Fibroblast of skin of abdomen (primary cell): ENCODE results near the gene ARAP2.
A peak's percentile ranks its signal among the peaks of the same experiment; 100 is the strongest.

Experiments
- DNase-seq: peaks from one replicate; pipeline ENCODE4 v3.0.0-alpha.2; 2013

ARAP2 gene

DNA sequence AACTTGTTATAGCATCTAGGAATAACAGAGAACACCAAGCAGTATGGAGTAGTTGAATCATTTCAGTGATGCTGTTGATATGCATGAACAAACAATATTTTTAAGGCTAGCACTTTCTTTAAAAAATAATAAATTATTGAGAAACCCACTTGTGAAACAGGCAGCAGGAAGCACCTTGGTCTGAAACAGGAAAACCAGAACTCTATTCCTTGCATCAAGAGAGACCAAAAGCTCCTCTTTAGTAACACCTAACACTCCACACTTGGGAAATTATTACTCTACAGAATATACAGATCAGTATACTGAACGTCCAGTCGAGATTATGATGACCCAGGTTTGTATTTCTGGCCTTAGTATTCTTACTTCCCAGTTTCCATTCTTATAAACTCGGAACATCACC, 129.0 kb downstream of the ARAP2 start:
- DNase-seq = no peak

DNA sequence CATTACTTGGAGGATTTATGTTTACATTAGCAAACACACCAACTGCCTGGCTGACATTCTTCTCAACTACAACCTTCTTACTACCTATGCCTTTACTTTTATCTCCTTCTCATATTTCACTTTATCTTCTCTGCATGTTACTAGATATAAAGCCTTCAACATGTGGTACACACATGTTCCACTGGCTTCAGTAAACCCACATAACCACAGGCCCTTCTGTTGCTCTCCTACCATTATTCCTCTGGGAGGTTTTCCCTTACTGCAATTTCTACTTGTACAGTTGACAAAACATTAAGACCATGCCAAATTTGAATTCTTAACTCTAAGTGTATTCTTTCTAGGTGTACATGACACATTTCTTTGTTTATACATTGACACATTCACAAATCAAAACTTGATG, 133.1 kb downstream of the ARAP2 start:
- DNase-seq = peak; percentile 77

DNA sequence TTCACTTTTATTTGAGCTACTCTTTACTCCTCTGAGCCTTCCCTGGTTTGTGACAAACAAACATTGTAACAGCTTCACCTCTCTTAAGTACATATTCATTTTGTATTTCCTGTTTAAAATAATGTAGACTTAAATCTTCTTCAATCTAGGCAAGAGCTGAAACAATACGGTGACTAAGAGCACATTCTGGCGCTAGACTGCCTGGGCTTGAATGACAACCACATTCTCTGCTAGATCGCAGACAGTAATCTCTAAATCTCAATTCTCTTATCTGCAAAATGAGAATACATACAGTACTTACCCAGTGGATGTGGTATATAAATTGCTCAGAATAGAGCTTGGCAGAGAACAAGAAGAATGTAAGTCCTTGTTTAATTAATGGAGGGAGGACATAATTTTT, 144.8 kb downstream of the ARAP2 start:
- DNase-seq = no peak

DNA sequence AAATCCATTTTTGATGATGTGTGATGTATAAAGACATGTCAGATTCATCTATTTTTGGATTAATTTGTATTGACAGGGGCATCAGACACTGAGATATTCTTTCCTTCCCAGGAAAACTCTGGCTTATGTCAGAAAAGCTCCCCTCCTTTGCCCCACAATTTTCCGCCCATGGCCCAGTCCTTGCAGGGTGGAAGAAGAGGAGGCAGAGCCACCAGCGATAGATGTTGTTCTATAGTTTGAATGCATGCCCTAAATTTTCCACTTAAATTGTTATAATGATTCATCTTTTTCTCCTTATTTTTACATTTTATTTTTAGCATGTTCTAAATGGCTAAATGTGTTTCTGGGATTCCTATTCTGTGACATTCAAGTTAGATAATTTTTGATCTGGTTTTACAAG, 149.3 kb downstream of the ARAP2 start:
- DNase-seq = no peak

DNA sequence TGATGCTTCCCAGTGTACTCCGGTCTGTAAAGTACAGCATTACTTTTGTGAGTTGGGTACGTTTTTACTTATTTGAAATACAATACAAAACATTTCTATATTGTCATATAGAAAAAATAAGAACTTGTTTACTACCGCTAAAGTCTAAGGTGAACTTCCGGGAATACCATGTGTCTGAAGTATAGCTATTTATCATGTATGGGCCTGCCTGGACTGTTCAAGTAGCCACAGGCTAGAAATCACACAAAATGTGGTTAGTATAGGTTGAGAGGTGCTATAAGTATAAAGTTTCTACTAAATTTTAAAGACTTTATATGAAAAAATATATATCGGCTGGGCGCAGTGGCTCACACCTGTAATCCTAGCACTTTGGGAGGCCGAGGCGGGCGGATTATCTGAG, 152.3 kb downstream of the ARAP2 start:
- no peak for DNase-seq

DNA sequence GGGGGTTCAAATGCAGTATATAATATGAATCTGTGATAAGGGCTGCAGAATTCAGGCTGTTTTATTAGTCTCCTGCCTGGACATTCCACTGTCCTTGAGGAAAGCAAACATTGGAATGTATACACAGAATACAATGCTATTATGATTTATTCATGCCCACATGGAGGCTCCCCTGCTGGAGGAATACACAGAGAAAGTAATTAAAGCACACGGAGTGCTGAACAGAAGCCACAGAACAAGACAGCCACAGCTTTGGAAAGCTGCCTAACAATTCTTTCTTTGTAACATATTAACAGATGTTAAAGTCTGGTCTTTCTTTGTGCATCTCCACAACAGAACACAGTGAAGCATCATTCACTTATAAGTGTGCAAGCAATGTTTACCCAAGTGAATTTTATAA, 155.8 kb downstream of the ARAP2 start:
- peak; percentile 57 for DNase-seq

DNA sequence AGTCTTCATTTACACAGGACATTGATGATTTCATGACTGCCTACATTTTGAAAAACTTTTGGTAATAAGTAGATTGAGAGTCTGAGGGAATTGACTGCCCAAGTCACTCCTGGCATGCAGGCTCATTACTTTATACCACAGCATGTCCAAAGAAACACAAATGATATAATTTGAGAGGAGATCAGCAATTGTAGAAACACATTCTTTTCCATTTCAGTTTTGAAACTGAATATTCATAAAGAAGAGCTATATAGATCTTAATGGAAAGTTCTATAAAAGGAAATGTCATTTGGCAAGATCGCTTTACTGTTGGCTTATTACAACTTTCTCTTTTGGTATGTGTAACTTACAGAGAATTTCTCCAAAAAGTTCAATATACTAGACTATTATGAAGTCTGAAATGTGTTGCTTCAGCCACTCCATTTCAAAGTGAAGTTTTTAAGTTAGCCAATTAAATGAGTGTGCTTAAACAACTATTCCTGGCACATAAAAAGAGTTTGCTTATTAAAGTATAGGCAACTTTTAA, 158.0 kb downstream of the ARAP2 start:
- no peak for DNase-seq

DNA sequence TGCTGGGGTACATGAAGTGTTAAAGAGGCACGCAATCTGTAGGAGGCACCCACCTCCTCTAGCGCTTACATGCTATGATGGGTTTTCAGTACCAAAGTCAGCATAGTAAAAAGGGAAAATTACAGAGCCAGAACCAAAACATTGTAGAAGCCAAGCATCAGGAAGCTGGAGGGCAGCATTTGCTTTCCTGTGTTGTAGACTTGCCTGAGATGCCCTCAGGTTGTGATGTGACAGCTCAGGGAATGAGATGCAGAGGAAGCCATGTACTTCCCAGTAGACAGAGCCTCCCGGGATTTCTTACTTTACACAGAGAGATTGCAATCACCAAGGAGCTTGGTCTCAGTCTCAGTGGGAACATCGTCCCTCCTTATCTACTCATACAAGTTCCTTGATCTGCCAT, 161.5 kb downstream of the ARAP2 start:
- DNase-seq = no peak

DNA sequence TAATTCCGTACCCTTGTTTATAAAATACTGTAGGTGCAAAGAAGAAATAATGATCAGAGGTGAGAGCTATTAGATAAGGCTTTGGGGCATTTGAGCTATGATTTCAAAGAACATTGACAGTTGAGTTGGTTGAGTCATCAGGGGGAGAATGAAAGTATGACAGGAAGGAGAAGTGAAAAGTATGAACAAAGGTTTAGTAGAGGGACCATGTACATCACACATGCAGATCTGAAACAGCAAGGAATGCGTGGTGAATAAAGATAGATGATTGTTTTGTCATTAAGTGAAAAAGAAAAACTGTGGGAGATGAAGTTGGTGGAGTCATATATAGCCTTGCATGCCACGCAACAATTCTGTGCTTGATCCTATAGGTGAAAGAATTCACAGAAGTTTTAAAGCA, 163.1 kb downstream of the ARAP2 start:
- no peak for DNase-seq

DNA sequence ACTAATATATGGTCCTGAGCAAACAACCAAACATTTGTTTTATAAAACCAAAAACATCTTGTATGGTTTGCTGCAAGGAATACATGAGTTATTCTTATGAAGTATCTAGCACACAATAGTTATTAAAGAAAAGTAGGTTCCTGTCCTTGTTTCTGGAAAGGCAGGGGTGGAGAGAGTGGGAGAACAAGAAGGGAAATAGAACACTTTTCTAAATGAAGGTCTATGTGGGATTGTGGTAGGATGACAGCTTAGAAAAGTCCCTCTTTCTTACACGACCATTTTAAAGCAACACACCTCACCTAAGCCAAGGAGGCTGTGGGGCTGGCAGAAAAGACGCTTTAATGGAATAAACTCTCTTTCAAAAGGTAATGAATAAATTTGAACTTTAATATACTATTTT, 164.6 kb downstream of the ARAP2 start:
- DNase-seq = no peak

DNA sequence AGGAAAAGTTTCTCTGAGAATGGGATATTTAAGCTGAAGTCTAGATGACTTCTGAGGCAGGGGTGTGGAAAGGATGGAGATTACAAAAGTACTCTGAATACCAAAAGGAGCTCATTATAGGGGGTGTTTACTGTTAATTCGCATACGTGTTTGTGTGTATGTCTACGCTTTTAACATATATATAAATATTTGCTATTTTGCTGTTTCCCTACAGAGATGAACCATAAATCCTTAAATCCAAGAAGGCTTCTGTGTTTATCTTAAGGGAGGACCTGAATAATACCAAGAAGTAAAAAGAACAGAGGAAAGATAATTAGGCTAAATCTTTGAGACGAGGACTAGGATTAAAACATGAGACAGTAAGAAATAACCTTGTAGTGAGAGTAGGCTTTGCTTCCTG, 166.0 kb downstream of the ARAP2 start:
- no peak for DNase-seq

DNA sequence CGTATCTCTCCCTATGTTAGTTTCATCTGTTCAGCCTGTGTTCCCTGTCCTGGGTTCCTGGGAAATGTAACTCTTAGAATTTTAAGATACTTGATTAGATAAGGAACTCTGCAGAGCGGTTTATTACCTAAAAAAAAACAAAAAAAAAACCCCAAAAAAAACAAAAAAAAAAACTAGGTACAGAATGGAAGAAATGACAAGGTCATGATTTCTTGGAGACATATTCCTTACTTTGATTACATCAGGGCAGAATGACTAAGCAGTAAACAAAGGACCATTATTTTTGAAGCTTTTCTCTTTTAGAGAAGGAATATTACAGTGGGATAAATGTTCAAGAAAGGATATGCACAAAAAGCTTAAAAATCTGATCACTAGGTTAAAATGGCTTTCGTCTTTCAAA, 171.8 kb downstream of the ARAP2 start:
- no peak for DNase-seq

DNA sequence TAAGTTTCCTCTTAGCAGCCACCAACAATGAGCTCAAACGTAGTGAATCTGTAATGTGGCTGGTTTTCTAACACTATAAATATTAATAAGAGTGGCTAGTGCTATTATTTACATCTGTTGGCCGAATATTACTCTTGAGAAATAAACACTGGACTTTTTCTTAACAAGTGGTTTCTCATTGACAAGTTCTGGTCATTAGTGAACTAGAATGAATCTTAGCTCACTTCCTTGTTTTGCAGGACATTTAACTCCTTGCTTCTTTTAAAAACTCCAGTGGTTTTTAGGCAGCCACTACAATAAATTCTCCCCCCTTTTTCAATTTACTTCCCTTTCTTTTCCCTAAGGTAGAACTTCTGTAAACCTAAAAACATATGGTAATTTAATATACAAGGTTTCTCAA, 177.2 kb downstream of the ARAP2 start:
- no peak for DNase-seq

DNA sequence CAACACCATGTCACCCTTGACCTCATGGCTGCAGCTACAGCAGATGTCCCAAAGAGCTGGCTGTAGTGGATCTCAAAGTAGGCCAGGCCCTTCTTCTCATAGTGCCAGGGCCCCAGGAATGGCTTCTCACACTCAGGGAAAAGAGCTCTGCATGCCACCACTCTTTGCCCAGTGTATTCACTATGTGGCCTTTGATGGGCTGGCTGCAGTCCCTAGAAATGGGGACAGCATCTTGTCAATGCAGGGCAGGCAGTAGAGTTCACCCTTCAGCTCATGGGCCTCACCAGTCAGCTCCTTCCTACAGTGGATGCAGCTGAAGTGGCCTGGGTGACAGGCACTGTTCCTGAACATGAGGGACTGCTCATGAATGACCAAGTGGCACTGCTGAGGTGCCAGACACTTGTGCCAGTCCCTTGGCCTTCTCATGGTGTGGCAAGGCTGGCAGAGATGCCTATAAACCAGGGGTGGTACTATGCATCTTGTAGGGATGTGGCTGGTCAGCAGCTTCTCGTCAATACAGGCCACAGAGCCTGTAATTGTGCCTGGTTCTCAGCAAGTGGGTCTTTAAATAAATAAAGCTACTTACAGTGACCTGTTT, 178.9 kb downstream of the ARAP2 start:
- no peak for DNase-seq

DNA sequence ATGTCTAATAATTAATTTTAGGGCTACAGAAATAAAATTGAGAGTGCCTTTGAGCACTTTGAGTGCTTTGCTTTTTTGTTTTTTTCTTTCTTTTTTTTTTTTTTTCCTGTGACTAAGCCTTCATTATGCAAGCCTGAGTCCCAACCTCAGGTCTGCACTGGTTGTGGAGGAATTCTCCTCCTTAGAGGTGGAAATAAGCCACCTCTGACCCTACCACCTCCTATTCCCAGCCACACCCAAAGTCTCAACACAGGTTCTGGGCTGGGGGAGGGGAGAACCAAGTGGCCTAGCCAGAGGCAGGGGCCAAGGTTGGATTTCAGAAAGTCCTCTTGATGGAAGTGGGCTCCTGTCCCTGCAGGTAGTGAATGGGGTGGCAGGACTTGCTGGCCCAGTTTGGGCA, 180.2 kb downstream of the ARAP2 start:
- no peak for DNase-seq

DNA sequence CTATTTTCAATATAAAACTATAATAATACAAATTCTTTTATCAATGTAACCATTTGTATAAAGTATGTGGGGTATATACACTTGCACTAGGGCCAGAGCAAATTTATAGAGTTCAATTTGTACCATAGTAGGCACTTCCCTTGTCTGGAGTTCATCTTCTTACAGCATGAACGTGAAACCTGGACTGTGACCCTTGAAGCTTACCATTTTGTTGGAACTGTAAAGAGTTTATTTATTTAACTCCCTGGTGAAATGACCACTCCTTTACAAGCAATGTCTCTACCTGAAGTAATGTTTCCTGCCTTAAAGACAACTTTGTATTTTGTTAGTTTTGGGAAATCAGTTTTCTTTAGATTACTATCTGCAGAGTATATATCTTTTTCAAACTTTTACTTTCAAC, 188.2 kb downstream of the ARAP2 start:
- DNase-seq = no peak

DNA sequence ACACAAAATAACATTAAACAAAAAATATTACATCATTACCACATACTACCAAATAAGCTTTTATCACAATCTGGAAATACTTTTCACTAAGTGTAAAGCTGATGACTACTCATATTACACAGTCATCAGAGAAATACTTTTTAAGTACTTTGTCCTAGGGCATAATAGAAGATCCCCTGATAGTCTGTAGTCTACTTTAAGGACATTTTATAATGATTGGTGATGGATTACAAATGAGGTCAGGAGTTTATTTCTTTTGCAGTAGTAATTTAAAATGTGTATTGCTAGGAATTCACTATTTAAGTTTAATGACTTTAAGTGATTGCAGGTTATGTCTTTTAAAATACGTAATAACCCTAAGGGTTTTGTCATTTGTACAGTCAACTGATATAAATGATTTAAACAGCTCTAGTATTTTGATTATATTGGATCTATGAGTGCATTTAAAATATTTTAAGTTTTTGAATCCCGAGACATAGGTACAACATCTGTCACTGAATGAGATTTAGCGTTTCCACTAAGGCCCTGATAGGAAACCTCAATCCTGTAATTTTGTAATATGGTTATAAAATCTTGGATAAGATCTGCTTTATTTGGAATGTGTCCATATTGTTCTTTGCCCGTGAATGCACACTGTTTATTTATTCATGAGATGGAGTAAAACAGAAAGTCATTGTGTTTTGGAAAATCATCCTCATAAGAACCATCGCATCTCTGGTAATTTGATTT, 189.5 kb downstream of the ARAP2 start:
- DNase-seq = peak; percentile 8

DNA sequence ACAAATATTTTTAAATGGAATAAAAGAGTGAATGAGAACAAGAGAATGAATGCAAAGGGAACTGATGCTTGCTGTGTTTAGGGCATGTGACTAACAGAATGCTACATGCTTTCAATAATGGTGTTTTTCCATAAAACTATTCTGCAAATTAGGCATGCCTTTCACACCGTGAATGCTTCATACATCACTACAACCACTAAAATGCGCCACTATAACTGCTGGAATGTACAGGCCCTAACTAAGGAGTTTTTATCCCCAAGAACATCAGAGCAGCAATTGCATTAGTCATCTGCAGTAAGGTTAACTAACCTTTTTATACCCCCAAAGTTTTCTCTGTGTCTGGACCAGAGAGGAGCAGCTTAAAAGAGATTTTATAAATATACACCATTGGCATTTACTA, 190.4 kb downstream of the ARAP2 start:
- peak; percentile 66 for DNase-seq

DNA sequence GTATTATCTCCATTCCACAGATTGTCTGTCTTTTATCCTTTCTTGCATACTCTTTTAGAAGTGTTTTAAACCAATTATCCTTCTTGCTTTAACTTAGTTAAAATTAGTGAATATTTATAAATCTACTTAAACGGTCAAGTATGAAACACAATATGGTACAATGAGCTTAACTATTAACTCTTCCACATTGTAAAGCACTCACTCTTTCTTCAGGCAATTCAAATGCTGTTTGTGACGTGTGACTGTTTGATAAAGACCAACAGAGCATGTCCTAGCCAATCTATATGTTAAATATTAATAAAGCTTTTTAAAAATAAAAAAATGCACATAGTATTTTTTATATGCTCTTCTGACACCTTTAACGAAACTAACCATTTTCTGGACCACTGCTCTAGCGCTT, 192.7 kb downstream of the ARAP2 start:
- DNase-seq = no peak

DNA sequence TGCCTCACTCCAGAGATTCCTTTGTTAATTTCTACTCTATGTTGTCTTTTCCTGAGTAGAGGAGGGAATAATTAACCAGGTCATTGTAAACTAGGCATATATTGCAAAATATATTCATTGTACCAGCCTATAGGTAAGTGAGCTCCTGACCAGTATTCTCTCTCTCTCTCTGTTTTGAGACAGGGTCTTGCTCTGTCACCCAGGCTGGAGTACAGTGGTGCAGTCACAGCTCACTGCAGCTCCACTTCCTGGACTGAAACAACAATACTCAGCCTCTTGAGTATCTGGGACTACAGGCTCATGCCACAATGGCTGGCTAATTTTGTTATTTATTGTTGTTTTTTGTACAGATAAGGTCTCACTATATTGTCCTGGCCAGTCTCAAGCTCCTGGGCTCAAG, 198.3 kb downstream of the ARAP2 start:
- DNase-seq = no peak

DNA sequence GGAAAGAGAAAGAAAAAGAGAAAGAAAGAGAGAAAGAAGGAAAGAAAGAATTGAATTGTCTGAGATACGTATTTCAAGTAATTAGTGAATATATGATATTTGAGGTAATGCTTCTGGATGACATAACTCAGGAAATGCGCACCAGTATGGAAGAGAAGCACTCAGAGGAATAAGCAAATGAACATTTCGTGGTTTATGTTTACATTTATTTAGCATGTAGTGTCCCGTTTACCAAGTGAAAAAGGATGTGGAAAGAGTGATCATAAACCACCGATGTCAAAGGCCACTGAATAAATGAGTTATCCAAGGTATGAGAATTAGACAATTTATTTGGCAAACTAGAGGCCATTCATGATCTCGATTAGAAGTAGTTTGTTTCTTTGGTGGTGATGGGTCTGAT, 200.4 kb downstream of the ARAP2 start:
- DNase-seq = peak; percentile 1

DNA sequence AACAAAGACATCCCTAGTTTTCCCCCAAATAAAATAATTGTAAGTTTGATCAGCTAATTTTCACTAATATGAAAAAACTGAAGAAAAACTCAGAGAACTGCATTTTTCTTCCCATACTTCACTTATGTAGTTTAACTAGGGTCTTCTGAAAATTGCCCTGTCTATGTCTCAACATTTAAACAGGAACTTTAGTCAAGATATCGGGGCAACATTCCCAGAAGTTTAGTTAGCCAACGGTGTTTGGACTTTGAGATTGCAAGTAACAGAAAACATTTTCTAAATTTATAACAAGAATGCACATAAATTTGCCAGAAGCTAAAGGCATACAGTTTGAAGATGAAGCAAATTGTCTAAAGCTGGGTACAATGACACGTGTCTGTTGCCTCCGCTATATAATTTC, 201.1 kb downstream of the ARAP2 start:
- no peak for DNase-seq

DNA sequence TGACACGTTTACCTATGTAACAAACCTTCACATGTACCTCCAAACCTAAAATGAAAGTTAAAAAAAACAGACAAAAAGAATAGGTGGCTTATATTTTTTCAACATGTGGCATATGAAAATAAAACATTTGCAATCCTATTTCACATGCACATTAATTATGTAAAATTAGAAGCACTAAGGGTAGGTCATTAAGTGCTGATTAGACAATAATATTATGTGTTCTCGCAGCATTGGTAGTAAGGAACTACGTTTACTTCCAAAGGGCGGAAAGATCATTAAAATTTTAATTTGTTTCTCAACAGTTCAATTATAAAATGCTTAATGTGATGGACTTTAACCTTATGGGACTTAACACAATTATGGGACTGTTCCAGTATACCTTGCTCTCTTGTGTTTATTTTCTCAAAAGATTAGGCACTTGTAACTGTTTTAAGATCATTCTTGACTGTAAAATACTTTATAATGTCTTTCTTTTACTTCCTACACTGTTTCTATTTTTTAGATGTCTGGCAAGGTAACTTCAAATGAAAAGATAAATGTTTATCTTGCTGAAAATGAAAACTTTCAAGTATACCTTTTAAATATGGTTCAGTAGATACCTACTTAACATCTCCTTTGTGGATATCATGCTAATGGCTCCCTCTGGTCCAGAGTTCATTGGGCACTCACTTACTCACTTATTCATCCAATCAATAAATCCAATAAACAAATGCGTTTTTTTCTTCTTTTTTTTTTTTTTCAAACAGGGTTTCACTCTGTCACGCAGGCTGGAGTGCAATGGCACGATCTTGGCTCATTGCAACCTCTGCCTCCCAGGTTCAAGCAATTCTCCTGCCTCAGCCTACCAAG, 202.0 kb downstream of the ARAP2 start:
- no peak for DNase-seq

DNA sequence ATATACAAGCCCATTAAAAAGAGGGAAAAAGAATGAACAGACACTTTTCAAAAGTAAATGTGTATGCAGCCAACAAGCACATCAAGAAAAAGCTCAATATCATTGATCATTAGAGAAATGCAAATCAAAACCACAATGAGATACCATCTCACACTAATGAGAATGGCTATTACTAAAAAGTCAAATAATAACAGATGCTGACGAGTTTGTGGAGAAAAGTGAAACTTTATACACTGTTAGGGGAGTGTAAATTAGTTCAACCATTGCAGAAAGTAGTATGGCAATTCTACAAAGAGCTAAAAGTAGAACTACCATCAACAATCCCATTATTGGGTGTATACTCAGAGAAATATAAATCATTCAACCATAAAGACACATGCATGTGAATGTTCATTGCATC, 203.0 kb downstream of the ARAP2 start:
- no peak for DNase-seq
